DOHH2 (cell line): ENCODE data around the gene DACT3.

Experiments used
- CTCF ChIP-seq: fragments of 200-600 bp; sonication (generic); IDR thresholded peaks from one replicate; pipeline ENCODE4 v1.5.1; 2014; ENCODE audit warnings: antibody characterized with exemption, mild to moderate bottlenecking, low read depth, low read length; ENCODE audit not compliant: poor library complexity, severe bottlenecking
- EZH2phosphoT487 ChIP-seq: fragments of 200-600 bp; sonication (generic); IDR thresholded peaks from 2 replicates; pipeline ENCODE4 v1.6.1; 2017; ENCODE audit warnings: borderline replicate concordance, mild to moderate bottlenecking, antibody characterized with exemption, low read length, moderate library complexity, mixed read lengths

- no peak for TF ChIP-seq CTCF
- no peak for TF ChIP-seq EZH2phosphoT487
These were observed 40.3 kb downstream of the DACT3 start for GRCh38 chr19:46620716-46621115.
